ENCODE measurements around the gene PAGE2B.
"Not testable (repeated sequence)": the region's sequence is repeated elsewhere in the genome, so short reads cannot be mapped to it uniquely, and the experiment has no call there.

PAGE2B gene

GRCh38 chrX:55074851-55075467, at the start of gene PAGE2B:
Gene PAGE2B, plus strand, starts transcription at chrX:55075030. Its CDS starts 1,012 bp downstream, at chrX:55076042.
- no peak for DNase-seq

- DNase-seq = no peak
These were observed 48.7 kb upstream of the PAGE2B start for GRCh38 chrX:55026143-55026542.

GRCh38 chrX:55026840-55027239, 48.0 kb upstream of the PAGE2B start:
- DNase-seq = no peak

- DNase-seq = no peak
These were observed 46.8 kb upstream of the PAGE2B start for GRCh38 chrX:55028040-55028439.

GRCh38 chrX:55028611-55029010, 46.2 kb upstream of the PAGE2B start:
- no peak for DNase-seq

GRCh38 chrX:55029291-55029690, 45.5 kb upstream of the PAGE2B start:
- no peak for DNase-seq

GRCh38 chrX:55030271-55031205, 44.3 kb upstream of the PAGE2B start, which contains the start of gene ALAS2:
Gene ALAS2, minus strand, starts transcription at chrX:55030977. Its CDS starts 4,977 bp downstream, at chrX:55026000.
- no peak for DNase-seq

- DNase-seq = no peak
These were observed 41.4 kb upstream of the PAGE2B start for GRCh38 chrX:55033429-55033828.

- DNase-seq = no peak
These were observed 35.4 kb upstream of the PAGE2B start for GRCh38 chrX:55039471-55039870.

- no peak for DNase-seq
These were observed 33.3 kb upstream of the PAGE2B start for GRCh38 chrX:55041514-55041913.

GRCh38 chrX:55050599-55050998, 24.2 kb upstream of the PAGE2B start:
- DNase-seq = not testable (repeated sequence)

- no peak for DNase-seq
These were observed 17.8 kb upstream of the PAGE2B start for GRCh38 chrX:55056820-55057674.

GRCh38 chrX:55057675-55058249, 17.1 kb upstream of the PAGE2B start:
- peak; percentile 0 for DNase-seq

- DNase-seq = not testable (repeated sequence)
These were observed 7.7 kb upstream of the PAGE2B start for GRCh38 chrX:55067180-55067579.

GRCh38 chrX:55072286-55072685, 2.5 kb upstream of the PAGE2B start:
- DNase-seq = no peak

- no peak for DNase-seq
These were observed 14.1 kb downstream of the PAGE2B start, which contains the start of gene PAGE2 for GRCh38 chrX:55088795-55089489. Gene PAGE2, plus strand, starts transcription at chrX:55089018. Its CDS starts 1,003 bp downstream, at chrX:55090021.

- no peak for DNase-seq
These were observed 23.9 kb downstream of the PAGE2B start for GRCh38 chrX:55098691-55099090.

- DNase-seq = no peak
These were observed 24.3 kb downstream of the PAGE2B start for GRCh38 chrX:55099162-55099561.

GRCh38 chrX:55102754-55103153, 27.9 kb downstream of the PAGE2B start:
- no peak for DNase-seq

GRCh38 chrX:55107262-55107661, 32.4 kb downstream of the PAGE2B start:
- DNase-seq = no peak

GRCh38 chrX:55107911-55108310, 33.1 kb downstream of the PAGE2B start:
- no peak for DNase-seq

GRCh38 chrX:55109306-55109705, 34.5 kb downstream of the PAGE2B start:
- DNase-seq = no peak
